ENCODE data around the gene DESI1. TPM values are rescaled to one million over a fixed set of nuclear protein-coding genes. Genes with fewer than 3 reads are reported as not detected.
"Not testable (repeated sequence)": the region's sequence is repeated elsewhere in the genome, so short reads cannot be mapped to it uniquely, and the experiment has no call there.

The DESI1 gene
- 10 to 100 TPM; 26.0 to 29.7 (median 28.1) TPM for polyA plus RNA-seq (ENCODE audit: insufficient read length in 4 of 4)

DNA sequence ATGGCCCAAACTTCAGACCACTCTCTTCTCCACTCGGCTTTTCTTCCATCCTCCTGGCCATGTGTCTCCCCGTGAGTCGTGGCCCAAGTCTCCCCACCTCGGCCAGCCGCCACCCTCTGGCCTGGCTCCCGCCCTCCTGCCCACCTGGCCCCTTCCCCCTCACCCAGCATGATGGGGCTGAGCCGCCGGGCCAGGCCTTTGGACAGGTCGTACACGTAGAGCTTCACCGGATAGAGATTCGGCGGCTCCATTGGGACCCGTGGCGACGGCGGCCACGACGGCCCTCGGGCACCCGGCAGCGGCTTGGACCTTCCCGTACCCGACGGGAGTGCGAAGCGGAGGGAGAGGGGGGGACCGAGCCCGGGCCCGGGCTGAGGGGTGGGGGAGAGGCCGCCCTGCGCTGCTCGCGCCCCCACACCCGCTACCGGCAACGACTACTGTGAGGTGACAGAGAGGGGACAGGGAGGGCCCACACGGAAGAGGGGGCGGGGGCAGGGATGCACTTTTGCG is at the start of gene DESI1:
Gene DESI1, minus strand, starts transcription at position 455 of the 510 bp plus-strand sequence. Its CDS starts 204 bp downstream, at position 251.
- peak in 2 of 4 donors; percentile 0 to 39 for DNase-seq (ENCODE audit: low read depth in 4 of 4, low spot score in 3 of 4)

DNA sequence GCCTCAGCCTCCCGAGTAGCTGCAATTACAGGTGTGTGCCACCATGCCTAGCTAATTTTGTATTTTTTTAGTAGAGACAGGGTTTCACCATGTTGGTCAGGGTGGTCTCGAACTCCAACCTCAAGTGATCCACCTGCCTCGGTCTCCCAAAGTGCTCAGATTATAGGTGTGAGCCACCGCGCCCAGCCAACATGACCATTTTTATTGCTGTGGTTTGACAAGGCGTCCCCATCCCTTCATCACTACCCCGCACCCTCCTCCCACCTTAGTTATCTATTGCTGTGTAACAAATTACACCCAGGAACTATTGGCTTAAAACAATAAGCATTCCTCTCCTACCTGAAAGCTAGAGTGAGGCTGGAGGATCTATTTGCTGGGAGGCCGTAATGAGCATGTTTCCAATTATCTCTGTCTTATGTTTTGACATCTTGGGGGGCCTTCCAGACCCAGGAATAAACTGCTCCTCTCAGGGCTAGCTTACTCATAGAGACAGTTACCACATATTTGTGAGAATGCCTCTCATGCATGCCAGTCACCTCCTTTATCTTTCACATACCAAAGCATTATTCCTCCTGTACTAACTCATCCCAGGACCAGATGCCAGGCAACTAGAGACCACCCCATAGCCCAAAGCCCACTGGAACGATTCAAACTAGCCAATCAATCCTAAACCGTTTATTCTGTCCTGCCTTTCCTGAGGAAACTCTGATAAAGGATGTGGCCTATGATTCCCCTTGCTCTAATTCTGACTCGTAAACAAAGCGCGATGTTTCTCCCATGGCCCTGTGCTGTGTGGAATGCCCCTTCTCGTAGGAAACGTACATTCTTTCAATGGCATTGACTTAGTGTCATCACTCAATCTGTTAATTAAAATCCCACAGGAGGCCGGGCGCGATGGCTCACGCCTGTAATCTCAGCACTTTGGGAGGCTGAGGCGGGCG is 48.4 kb upstream of the DESI1 start:
- no peak for DNase-seq (ENCODE audit: low read depth in 4 of 4, low spot score in 3 of 4)

DNA sequence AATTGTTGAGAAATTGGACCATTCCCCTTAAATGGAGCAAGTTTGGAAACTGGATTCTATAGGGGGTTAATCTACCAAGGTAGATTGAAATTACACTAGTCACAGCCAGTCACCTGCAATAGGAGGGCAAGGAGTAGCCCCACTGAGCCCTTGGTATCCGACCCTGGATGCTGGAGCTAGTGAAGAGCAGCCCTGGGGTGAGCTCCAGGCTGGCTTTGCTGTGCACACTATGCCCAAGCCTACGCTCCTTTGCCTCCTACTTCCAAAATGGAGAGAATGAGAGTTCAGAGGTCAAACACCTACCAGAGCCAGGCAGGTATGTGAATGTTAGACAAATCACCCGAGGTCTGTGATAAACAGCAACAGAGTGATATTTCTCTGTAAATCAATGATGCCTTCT is 44.1 kb upstream of the DESI1 start:
- DNase-seq (ENCODE audit: low read depth in 4 of 4, low spot score in 3 of 4) = no peak

- DNase-seq (ENCODE audit: low read depth in 4 of 4, low spot score in 3 of 4) = no peak
Observed at GRCh38 chr22:41664490-41664889, 43.6 kb upstream of the DESI1 start.

- DNase-seq (ENCODE audit: low read depth in 4 of 4, low spot score in 3 of 4) = not testable (repeated sequence)
Observed at GRCh38 chr22:41663594-41663993, 42.8 kb upstream of the DESI1 start.

DNA sequence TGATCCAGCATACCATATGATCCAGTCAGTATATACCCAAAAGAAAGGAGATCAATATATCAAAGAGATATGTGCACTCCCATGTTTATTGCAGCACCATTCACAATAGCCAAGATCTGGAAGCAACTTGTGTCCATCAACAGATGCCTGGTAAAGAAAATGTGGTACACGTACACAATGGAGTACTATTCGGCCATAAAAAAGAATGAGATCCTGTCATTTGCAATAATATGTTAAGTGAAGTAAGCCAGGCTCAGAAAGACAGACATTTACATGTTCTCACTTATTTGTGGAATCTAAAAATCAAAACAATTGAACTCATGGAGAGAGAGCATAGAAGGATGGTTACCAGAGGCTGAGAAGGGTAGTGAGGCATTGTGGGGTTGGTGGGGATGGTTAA is 40.9 kb upstream of the DESI1 start:
- DNase-seq (ENCODE audit: low read depth in 4 of 4, low spot score in 3 of 4) = no peak

GRCh38 chr22:41661088-41661487 is 40.2 kb upstream of the DESI1 start:
- no peak for DNase-seq (ENCODE audit: low read depth in 4 of 4, low spot score in 3 of 4)

DNA sequence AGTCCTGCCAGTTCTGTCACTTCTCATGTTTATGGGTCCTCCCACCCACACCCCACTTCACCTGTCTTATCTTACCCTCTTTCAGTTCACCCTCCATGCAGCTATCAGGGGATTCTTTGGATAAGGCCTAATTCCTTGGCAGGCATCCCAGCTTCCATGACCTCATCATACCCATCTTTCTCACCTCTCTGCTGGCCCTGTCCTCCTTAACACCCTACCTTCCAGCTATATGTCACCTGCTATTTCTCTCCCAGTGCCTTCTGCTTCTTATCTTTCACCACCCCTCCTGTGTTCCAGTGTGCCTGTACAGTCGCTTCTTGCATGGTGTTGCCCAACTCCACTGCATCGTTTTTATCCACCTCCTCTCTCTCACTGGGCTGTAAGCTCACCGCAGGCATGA is 39.6 kb upstream of the DESI1 start:
- DNase-seq (ENCODE audit: low read depth in 4 of 4, low spot score in 3 of 4) = no peak

- DNase-seq (ENCODE audit: low read depth in 4 of 4, low spot score in 3 of 4) = no peak
Observed at GRCh38 chr22:41659941-41660340, 39.1 kb upstream of the DESI1 start.

DNA sequence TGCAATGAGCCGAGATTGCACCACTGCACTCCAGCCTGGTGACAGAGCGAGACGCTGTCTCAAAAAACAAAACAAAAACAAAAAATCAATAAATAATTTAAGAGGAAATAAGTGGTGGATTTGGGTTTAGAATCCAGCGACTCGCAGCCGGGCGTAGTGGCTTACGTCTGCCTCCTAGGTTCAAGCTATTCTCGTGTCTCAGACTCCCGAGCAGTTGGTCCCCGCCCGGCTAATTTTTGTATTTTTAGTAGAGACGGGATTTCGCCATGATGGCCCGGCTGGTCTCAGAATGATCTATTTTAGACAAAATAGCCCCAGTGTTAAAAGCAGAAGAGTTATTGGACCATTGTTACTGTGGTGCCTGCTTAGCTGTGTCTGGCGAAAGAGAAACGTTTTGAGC is 38.0 kb upstream of the DESI1 start:
- no peak for DNase-seq (ENCODE audit: low read depth in 4 of 4, low spot score in 3 of 4)

GRCh38 chr22:41657709-41658108 is 36.9 kb upstream of the DESI1 start:
- DNase-seq (ENCODE audit: low read depth in 4 of 4, low spot score in 3 of 4) = no peak

DNA sequence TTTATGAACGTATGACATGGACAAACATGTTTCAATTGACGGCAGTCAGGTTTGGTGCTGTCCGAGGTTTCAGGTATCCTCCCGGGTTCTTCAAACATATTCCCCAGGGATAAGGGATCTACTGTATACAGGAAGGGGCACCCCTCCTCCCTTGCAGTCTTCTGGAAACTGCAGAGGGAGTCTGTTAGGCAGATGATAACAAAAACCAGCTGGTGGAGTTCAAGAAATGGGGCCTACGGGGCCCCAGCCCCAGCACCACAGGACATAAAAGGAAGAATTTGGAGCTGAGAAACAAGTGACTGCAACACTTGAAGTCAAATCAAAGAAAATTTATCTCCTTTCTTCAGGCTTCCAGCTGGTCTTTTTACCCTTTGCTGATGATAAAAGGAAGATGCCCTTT is 35.7 kb upstream of the DESI1 start:
- DNase-seq (ENCODE audit: low read depth in 4 of 4, low spot score in 3 of 4) = peak in 1 of 4 donors; percentile 10

GRCh38 chr22:41654322-41654721 is 33.5 kb upstream of the DESI1 start:
- no peak for DNase-seq (ENCODE audit: low read depth in 4 of 4, low spot score in 3 of 4)

DNA sequence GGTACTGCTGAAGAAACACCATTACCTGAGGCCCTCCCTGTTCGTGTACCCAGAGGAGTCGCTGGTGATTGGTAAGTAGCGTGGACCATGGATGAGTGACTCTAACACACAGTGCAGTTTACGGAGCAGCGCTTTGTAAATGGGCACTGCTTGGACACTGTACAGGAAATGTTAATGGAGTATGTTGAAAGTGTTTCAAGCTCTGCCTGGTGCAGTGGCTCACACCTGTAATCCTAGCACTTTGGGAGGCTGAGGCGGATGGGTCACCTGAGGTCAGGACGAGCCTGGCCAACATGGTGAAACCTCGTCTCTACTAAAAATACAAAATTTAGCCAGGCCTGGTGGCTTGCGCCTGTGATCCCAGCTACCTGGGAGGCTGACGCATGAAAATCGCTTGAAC is 30.0 kb upstream of the DESI1 start:
- no peak for DNase-seq (ENCODE audit: low read depth in 4 of 4, low spot score in 3 of 4)

- no peak for DNase-seq (ENCODE audit: low read depth in 4 of 4, low spot score in 3 of 4)
Observed at GRCh38 chr22:41650229-41650628, 29.4 kb upstream of the DESI1 start.

- DNase-seq (ENCODE audit: low read depth in 4 of 4, low spot score in 3 of 4) = no peak
Observed at GRCh38 chr22:41648432-41648831, 27.6 kb upstream of the DESI1 start.

- DNase-seq (ENCODE audit: low read depth in 4 of 4, low spot score in 3 of 4) = no peak
Observed at GRCh38 chr22:41647771-41648170, 26.9 kb upstream of the DESI1 start.

GRCh38 chr22:41642331-41643110 is 21.7 kb upstream of the DESI1 start:
- no peak for DNase-seq (ENCODE audit: low read depth in 4 of 4, low spot score in 3 of 4)

DNA sequence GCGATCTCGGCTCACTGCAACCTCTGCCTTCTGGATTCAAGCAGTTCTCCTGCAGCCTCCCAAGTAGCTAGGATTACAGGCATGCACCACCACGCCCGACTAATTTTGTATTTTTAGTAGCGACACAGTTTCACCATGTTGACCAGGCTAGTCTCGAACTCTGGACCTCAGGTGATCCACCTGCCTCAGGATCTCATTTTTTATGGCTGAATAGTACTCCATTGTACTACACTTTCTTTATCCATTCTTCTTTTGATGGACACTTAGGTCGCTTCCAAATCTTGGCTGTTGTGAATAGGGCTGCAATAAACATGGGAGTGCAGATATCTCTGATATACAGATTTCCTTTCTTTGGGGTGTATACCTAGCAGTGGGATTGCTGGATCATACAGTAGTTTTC is 21.0 kb upstream of the DESI1 start:
- DNase-seq (ENCODE audit: low read depth in 4 of 4, low spot score in 3 of 4) = no peak

GRCh38 chr22:41638748-41639147 is 17.9 kb upstream of the DESI1 start:
- DNase-seq (ENCODE audit: low read depth in 4 of 4, low spot score in 3 of 4) = no peak

- no peak for DNase-seq (ENCODE audit: low read depth in 4 of 4, low spot score in 3 of 4)
Observed at GRCh38 chr22:41638124-41638523, 17.3 kb upstream of the DESI1 start.

Measured in right renal pelvis (tissue), 4 donors.